NCI-H187 (cell line): Measurements from ENCODE around the gene TIE1.

Source experiments
- DNase-seq, 2 experiments: peaks; one replicate each; lab custom pipeline; 2025; lab: John Stamatoyannopoulos, UW

Gene TIE1

DNA sequence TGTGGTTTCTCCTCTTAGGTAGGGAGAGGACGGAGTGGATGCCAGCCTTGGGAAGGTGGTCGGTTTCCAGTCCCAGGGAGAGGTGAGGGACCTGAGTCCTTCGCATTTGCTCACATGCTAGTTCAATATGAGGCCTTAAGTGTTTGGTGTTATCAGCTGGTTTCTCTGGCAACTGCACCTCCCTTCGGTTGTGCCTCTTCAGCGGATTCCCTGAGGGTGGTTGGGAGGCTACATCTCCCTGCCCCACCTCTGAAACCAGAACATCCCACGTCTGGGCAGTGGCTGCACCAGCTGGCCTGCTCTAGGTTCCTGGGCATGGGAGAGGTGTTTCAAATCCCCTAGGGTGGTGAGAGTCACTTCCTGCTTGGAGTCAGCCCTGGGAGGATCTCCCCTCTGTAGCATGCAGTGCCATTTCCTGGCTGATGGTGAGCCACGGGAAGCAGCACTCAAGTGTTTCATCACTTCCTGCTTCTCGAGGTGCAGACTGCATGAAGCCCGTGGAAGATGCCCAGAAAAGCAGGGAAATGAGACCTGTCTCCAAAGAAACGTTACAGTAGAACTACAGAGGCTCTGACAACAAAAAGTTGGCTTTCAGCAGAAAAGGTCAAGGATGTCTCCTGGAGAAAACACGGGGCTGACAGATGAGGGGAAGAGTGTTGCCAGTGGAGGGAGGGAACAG, 26.5 kb upstream of the TIE1 start:
- DNase-seq: no peak

DNA sequence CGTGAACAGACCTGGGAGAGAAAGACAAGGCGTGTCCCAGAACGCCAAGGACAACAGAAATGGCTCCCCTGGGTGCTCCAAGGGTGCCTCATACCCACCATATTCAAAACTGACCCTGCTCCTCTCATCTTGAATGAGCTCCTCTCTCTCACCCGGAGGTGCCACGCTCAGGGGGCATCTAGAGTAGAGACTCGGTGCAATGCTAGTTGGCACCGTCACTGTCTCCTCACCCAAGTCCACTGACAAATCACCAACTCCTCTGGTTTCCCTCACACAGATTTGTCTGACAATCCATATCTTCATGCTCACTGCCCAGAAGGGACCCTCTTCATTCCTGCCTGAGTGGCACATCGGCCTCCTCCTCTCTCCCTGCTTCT, 26.0 kb upstream of the TIE1 start:
- no peak for DNase-seq

DNA sequence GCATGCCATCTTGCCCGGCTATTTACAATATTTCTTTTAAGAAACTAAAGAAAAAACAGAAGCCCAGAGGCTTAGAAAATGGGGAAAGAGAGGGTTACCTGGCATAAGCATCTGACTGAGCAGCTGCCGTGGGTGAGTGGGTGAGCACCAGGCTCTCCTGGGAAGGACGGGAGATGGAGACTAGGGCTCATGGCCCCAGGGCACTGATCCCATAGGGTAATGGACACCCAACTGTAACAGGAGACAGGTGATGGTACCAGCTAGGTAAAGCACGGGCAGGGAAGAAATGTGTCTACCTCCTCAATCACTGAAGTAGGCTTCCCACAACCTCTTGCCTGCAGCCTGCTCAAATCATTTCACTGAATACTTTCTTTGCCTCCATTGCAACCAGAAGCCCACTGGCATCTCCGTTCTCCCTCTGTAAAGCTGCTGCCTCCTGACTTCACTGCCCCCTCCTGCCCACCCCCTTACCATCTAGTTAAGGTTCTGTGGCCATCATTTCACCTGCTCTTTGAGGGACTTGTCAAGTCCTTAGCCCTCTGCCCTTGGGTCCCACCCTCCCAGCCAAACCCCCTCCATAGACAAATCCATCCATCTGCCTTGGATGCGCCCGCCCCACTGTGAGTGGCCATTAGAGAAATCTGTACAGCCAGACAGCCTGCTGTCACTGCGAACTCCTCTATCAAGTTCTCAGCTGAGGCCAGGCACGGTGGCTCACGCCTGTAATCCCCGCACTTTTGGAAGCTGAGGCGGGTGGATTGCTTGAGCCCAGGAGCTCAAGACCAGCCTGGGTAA, 24.8 kb upstream of the TIE1 start:
- DNase-seq: no peak

DNA sequence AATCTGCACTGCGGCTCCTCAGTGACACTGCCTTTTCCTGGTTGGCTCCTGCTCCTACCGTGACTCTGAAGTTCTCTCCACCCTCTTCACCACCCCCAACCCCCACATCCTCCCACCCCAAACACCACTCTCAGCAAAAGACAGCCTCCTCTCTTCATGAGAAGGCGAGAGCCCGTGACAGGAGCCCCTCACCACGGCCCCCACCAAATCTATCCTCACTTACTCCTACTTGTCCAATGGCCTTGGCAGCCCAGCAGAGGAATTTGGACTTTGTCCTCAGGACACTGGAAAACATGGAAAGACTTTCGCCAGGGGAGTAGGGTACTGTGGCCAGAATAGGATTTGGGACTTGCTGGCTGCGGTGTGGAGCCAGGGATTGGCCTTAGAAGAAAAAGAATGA, 24.1 kb upstream of the TIE1 start:
- no peak for DNase-seq

DNA sequence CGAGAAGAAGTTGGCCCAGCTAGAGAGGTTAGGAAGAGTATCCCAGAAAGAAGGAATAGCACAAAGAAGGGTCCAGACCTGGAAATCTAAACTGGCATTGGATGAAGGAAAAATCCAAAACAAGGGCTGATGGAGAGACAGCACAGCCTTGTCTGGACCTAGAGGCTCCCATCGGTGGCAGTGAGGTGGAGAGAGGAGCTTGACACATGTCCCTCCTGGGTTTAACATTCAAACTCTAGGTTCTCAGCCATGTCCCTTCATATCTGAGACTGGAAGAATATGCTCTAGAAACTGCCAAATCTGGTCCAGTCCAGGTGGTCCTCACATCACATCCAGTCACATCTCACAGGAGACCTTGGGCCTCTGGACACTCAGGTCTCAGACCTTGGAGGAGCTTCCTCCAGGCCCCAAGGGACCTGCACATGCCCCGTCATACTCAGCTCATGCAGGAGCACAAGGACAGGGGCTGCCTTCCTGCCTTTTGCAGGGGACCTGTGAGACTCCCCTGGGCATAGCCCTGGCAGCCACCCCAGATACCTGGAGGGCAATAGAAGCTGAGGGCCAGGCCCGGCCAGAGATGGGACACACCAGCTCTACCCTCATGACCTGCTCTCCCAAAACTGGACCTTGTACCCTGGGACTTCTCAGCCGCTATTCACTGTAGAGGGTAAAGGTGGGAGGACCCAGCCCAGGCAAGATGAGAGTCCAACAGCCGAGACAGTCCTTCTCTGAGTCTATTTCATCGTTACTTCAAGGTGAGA, 23.5 kb upstream of the TIE1 start:
- DNase-seq: no peak

DNA sequence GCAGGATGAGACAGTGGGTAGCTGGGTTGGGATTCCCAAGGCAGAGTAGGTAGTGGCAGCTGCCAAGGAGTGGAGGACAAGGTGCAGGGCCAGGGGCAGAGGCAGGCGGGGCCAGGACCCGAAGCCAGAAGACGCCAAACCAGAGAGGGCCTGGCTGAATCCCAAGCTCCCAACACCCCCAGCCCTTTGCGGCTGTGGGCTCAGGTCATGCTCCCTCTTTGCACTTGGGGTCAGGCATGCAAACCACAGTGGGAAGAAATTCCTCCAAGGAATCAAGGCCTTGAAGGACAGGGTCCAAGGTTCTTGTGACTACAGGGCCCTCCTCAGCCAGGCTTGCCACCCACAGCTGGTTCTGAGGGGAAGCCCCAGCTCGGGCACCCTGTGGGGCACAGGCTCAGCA, 21.6 kb upstream of the TIE1 start:
- DNase-seq: no peak

DNA sequence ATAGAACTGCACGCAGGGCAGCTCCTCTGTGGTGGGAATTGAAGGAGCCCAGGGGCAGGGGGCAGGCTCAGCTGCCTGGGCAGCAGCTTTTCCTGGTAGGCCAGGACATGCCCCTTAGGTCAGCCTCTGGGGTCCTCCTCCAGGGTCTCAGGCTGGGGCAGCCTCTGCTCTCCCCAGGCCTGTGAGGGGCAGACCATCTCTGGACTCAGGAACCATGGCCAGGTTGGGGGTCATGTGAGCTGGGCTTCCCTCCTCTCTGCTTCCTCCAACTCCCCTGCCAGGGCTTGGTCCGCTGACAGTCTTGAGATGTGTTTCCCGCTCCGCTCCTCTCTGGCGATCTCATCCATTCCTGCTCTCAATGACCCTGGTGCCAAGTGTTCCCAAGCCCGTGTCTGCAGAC, 21.1 kb upstream of the TIE1 start:
- DNase-seq: no peak

DNA sequence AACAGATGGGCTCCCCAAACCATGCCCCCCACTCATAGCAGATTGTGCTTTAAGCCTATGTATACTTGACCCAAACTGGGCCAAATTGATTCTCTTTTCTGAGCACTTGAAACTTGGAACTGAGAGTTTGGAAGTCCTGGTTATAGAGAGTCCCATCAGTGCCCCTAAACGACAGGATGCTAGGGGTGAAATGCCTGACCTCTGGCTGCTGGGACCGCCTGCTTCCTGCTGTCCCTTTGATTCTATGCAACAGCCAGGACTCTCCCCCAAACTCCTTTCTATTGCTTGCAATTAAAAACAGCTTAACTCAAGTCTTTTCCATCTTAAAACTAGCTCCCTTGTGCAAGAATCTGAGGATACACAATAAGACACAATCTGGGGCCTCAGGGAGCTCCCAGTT, 20.1 kb upstream of the TIE1 start:
- no peak for DNase-seq

DNA sequence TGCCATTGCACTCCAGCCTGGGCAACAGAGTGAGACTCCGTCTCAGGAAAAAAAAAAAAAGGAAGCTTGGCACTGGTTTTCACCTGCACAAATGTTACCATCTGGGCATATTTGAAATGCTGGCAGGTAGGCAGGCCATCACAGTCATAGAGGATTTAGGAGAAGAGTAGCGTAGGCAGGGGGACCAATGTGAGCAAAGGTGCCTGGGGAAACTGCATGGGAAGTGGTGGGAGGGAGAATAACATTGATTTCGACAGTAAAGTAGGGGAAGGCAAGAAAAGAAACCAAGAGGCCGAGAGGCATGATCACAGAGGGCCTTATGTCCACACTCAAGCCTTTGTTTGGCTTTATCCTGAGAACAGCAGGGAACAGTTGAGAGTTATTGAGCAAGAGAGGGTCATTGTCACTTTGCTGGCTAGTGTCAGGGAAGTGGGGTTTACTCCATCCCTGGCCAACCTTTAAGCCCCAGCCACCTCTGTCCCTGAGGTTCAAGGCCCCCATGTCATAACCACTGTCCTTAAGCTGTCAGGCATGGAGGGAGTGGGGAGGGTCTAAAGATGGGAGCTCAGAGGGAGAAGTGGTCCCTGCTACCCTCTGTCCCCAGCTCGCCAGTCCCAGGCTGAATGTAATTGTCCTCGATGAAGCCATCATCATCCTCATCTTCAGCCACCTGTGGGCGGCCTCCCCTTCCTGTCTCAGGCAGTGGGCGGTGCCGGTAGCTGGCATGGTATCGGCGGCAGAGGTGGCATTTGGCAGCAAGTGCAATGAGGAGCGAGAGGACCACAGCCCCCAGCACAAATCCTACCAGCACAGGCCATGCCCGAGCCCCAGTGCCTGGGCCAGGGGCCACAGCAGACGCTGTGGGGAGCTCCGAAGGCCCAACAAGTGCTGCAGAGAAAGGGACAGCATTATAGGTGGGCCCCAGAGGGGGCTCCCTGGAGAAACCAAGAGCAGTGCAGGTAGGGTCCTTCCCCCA, 18.3 kb upstream of the TIE1 start:
- DNase-seq: no peak

DNA sequence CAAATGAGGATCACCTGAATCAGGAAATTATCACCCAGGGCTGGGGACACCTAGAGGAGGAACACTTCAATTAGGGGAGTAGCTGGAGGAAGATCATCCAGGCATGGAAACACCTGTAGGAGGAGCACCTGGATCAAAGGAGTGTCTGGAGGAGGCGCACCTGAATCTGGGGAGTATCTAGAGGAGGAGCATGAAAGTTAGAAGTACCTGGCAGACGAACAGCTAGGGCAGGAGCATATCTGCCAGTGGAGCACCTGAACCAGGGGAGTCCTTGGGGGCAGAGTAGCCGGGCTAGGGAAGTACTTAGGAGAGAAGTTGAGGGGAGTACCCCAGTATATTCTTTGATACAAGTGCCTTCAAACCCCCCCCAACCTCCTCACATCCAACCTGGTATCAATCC, 16.7 kb upstream of the TIE1 start:
- no peak for DNase-seq

DNA sequence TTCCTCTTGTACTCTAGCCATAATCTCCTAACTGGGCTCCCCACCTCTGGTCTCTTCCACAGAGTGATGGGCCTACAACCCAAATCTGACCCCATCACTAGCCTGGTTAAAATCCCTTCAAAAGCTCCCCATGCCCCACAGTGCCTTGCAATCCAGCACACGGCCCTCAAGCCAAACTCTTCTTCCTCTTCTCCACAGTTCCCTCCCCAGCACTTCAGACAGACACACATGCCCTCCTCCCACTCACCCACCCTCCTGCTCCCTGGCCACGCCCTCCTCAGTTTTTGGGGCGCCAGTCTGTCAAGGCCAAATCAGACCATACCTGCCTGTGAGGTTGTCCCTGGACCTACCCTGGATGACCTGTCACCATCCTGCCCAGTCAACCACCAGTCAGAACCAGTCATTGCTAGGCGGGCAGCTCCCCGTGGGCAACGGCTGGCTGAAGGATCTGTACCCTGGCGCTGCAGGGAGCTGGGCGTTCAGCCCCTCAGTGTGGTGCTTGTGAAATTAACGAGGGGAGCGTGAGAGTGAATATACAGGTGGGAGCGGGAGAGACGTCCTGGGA, 16.2 kb upstream of the TIE1 start:
- DNase-seq: no peak

DNA sequence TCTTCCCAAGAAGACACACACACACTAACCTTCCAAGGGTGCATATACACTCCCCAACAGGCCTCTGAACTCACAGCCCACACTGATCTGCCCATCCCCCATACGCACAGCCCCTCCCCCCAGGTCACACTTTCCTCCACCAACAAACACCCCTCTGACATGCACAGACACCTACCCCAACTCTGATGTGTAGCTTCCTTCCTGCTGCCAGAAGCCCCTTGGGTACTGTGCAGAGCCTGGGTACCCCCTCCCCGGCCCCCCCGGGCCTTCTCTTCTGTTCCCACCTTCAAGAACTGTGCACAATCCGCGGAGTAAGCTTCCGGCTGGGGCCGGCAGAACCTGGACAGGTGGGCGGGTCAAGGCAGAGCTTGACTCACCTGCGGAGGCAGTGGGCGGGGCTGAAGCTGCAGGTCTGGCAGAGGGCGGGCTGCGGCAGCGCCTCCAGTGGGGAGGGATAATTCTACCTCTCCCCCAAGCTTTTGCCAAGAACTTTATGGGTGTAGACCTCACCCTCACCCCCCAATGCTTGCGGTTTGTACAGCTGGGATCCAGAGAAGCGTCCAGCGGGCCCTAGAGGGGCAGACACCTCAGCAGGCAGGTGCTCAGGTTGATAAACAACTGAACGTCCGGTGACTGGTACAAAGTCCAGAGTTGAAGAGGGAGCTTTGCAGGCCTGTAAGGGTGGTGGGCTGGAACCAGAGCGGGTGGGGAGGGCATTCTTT, 15.4 kb upstream of the TIE1 start, which contains the start of gene C1orf210:
Gene C1orf210 (minus strand): TSS at position 313 of the 722 bp plus-strand sequence. CDS start 2,311 bp downstream, outside the sequence.
- DNase-seq: peak; percentile 52 to 63

DNA sequence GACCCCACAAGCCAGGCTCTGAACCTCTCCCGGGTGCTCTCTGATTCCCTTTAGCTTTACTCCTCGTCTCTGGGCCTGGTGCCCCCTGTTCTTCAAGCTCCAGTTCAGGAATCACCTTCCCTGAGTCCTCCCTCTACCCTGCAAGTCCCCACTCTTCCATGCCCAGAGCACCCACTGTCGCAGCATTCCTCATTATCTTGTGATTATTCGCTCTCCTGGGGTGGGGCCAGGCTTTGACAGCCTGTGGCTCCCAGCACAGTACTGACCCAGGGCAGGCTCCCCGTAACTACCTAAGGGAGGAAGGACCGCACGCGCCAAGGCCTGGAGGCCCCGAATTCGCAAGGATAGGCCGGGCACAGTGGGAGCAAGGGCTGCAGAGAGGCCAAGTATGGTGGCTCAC, 14.7 kb upstream of the TIE1 start:
- DNase-seq: no peak

DNA sequence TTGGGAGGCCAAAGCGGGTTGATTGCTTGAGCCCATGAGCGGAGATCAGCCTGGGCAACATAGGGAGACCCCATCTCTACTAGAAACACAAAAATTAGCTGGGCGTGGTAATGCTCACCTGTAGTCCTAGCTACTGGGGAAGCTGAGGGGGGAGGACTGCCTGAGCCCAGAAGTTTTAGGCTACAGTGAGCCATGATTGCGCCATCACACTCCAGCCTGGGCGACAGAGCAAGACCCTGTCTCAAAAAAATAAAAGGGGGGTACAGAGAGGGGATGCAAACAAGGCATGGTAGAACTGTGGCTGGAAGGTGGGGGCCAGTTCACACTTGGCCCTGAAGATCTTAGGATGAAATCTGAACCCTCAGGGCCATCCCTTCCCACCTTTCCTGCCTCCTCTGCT, 14.2 kb upstream of the TIE1 start:
- no peak for DNase-seq

DNA sequence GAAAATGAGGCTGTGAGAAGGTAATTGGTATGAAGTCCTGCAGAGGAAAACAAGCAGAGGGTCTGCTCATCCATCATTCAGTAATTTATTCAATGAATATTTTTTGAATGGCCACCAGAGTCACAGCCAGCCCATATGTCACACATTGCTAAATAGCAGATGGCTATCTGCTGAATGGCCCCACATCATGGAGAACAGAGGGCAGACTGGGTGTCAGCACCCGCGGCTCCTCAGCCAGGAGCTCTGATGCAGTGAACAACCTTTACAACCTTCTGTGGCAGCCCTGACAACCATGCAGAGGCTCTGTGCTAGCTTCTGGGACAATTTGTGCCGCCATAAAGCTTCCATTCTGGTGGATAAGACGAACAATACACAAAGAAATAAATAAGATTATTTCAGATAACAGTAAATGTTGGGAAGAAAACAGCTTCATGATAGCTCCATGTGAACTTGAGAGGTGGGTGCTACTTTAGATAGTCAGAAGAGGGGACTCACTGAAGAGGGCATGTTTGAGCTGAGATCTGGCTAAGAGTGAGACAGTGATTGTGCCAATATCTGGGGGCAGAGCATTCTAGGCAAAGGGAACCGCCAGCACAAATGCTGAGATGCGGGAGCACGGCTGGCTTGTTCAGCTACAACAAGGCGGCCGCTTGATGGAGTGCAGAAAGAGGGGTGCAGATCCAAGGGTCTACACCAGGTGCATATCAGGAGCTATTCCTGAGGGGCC, 12.6 kb upstream of the TIE1 start:
- no peak for DNase-seq

DNA sequence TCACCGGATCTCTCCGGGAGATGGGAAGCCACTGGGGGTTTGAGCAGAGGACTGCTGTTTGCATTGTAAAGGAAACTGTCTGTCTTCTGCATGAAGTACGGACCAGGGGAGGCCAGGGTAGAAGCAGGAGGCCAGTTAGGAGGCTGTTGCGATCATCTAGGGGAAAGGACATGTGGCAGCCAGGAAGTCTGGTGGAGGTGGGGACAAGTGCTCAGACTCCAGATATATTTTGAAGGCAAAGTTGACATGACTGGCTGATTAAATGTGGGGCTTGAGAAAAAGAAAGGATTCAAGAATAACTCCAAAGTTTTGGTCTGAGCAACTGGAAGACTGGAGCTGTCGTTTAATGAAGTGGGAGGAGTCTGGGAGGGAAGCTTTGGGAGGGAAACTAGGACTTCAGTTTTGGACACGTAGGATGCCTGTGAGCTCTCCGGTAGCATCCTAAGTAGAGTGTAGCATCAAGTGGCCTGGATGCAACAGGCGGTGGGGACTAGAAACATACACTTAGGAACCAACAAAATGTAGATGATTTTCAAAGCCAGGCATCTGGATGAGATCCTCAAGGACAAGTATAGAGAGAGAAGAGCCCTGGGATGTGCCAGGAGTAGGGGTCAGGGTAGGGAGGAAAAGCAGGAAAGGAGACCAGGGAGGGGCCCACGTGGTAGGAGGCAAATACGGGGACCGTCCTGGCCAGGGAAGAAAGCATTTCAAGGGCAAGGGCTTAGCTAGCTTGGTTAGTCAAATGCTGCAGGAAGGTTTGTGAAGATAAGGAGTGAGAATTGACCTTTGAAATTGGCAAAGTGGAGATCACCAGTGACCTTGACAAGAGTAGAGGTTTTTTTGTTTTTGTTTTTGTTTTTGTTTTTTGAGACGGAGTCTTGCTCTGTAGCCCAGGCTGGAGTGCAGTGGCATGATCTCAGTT, 11.7 kb upstream of the TIE1 start:
- DNase-seq: no peak

DNA sequence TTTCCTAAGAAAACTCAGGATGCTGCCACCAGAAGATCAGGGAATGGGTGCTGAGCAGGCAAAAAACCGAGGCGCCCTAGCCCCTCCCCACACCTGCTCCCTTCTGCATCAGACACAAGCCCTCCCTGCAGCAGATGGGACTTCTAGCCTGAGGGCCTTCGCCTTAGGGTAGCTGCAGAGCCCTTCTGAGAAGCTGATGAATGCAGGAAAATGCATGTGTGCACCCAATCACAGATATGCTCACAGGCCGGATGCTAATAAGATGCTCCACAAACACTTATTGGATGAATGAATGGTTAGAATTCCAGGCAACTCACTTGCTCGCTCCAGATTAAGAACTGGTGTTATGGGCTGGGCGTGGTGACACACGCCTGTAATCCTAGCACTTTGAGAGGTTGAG, 8.6 kb upstream of the TIE1 start:
- no peak for DNase-seq

DNA sequence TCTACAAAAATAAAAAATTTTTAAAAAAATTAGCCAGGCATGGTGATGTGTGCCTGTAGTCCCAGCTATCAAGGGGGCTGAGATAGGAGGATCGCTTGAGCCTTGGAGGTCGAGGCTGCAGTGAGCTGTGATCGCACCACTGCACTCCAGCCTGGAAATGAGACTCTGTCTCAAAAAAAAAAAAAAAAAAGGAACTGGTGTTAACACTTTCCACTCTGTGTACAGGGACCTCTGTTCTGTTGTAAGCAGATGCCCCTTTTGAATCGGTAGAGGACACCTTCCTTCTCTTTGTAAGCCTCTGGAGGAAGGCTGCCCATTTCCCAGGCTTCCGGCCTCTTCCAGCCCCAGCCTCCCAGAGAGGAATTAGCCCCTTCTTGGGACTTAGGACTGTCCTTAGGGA, 8.1 kb upstream of the TIE1 start:
- no peak for DNase-seq

DNA sequence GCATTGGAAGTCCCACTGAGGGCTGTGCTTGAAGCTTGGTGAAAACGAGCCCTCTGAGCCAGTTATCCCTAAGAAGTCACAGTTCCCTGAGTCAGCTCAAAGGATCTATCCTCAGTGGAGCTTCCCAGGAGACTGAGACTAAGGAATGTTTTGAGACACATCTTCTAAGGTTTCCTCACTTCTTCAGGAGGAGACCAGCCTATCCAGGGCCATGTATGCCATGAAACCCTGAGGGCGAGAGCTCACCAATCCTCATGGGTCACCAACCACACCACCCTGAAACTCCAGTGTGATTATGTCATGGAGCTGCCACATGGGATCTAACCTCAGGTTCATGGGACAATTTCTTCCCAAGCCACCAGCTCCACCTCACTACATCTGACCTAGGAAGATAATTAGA, 7.6 kb upstream of the TIE1 start:
- no peak for DNase-seq
